GM19035 (cell line): ENCODE data around the gene OR2AE1.

ENCODE experiments used
- ATAC-seq: cut with Tn5 transposase; IDR thresholded peaks from one replicate; pipeline ENCODE4 v1.9.1; 2021; ENCODE audit not compliant: unreplicated experiment

The OR2AE1 gene

DNA sequence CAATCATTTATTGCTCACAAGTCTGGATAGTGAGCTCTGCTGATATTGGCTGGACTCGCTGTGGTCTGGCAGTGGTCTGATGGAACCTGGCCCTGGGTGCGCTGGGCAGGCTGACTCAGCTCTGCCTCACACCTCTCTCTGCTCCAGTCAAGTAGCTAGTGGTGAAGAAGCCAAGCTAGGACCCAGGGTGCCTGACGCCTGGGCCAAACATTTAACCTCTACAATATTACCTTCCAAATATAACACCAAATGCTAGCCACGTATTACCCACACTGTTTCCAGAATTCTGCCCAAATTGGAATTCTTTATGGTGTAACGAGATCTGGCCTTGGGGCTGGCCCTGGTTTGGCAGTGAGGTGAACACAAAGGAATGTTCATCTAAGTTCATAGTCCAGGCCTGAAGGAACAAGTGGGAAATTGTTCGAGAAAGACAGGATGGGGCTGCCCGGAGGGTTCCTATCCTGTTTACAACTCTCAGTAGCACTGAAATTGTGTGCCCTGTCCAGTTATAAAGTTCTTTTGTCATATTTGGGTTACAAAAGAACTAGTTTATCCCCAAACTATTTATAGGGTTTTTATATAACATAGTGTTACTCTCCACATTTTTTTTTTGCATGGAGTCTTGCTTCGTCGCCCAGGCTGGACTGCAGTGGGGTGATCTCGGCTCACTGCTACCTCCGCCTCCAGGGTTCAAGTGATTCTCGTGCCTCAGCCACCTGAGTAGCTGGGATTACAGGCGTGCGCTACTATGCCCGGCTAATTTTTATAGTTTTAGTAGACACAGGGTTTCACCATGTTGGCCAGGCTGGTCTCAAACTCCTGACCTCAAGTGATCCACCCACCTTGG, 16.3 kb downstream of the OR2AE1 start:
- ATAC-seq = no peak

DNA sequence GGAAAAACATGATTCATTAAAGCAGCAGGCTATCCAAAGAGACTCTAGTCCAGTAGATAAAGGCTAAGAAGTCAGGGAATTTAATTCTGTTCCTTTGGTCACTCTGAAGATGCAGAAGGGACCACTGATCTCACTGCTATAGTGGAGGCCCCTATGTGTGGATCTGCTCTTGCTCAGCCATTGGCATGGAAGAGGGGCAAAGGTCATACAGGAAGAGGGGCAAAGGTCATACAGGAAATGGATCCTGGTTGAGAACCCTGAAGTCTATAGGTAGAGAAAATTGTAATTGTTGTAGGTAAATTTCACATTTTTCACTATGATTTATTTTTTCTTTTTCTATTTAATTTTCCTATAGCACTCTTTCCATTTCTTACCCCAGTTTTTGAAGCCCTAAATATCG, 21.6 kb downstream of the OR2AE1 start:
- no peak for ATAC-seq

DNA sequence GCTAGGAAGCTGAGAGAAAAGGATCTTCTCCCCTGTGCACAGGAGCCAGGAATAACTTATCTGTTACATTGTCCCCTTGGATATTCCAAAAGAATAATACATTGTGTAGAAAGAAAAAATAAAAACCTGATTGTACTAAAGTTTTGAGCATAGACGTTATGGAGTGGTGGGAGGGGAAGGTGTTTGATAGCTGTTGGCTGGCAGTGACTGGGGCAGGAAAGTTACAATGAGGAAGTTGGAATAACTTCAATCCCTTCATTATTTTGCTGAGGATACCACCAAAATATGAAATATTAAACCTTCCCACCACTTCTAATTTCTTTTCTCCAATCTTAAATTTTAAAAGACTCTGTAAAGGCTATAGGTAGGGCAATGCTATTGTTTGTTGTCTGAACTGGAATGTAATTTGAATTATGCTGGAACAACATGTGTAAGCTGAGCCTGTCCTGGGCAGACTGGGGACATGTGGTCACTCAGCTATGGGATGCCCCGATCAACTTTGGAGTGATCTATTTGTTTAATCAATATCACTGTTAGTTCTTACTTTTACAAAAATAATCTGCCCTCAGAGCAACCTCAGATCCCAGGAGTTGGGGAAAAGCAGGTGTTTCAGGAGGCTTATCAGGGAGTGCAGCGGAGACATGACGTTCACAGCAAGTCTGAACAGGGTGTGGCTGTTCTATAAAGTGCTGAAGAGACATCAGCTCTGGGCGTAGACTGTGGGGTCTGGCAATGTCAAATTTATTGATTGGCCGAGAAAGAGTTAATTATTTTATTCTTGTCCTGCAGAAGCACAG, 28.2 kb downstream of the OR2AE1 start:
- ATAC-seq = no peak

DNA sequence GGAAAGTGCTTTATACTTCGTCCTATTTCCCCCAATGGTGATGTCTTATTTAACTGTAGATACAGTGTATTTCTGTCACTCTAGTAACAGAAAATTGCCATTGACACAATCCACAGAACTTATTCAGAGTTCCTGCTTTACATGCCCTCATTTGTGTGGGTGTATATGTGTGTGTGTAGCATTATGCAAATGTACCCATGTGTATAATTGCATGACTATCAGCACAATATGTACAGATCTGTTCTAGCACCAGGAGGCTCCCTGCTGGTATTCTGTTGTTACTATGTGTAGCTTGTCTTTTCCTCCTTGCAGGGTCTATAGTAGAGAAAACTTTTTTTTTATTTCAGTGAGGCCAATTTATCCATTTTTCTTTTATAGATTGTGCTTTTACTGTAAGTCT, 32.5 kb downstream of the OR2AE1 start:
- ATAC-seq = no peak

DNA sequence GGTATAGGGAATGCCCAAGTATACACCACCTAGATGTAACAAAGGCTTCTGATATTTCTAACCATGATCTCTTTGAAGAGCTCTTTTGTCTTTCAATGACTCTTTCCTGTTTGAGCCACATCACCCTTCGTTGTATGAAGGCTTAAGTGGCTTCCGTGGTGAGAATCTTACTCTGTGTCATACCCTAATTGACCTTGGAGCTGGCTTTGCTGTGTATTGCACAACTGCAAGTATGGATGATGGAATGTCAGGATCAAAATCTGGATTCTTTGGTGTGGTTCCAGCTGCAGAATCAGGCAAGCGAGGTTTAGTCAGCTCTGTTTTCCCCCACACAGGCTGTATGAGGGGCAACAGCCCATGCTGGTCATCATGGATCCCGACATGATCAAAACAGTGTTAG, 33.0 kb downstream of the OR2AE1 start:
- no peak for ATAC-seq

DNA sequence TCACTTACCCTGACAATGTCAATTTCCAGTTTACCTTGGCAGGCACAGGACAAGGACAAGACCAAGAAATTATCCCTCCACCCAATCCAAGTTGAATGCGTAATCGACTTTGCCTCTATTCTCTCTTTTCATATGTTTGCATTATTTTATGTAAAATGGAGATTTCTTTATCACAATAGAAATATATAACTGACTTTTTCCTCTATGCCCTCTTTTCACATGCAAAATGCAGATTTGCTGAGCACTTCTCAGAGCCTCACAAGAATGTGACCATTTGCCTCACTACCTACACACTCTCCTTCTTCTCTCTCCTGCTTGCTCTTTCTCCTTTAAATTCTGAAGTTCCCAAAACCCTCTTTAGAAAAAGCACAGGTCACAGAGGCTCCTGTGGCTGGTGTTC, 33.9 kb downstream of the OR2AE1 start:
- ATAC-seq = no peak

DNA sequence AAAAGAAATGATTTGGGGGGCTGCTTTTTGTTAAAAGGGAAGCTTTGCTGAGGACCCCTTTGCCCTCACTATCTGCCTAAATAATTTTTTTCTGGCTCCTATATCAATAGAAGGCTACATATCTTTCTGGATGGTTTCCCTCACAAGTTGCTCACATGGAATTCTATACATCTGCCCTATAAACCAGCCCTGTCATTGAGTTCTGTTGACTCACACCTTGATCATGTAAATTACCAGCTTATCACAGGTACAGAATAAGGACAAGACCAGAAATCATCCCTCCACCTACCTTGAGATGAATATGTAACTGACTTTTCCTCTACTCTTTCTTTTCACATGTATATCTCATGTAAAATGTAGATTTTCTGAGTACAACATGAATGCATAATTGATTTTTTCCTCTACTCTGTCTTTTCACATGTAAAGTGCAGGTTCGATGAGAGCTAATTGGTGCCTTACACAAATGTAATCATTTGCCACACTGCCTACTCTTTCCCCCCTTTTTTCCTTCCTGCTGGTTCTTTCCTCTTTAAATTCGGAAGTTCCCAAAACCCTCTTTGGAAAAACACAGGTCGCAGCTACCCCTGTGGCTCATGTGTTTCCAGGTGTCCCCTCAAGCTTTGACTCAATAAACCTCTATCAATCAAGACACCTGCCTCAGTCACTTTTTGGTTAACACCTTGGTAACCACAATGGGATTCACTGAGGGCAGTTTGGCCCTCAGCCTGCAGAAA, 36.5 kb downstream of the OR2AE1 start:
- no peak for ATAC-seq

DNA sequence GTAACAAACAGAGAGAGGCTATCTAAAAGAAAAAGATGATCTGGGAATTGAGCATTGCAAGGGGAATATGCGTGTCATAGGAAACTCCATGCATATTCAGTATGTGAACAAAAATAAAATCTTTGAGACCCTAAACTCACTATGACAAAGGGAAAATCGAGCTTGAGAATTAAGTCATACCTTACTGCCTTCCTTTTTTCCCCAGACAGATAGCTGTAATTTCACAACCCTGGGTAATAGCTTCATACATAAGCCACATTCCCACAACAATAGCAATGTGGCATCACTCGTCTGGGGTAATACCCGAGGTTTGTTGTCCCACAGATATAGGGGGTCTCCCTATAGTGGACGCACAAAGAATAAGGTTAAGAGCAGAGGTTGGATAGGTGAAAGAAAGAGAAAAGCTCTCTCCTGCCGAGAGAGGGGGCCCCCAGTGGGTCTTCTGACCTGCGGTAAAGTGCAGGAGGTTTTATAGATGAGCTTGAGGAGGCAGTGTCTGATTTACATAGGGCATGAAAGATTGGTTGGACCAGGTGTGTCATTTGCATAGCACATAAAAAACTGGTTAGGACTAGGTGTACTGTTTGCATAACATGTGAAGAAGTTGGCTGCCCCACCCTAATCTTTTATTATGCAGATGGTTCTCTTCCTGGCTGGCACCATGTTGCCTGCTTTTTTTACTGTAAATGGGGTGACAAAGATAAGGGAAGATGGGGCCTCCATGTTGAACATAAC, 37.4 kb downstream of the OR2AE1 start:
- no peak for ATAC-seq

DNA sequence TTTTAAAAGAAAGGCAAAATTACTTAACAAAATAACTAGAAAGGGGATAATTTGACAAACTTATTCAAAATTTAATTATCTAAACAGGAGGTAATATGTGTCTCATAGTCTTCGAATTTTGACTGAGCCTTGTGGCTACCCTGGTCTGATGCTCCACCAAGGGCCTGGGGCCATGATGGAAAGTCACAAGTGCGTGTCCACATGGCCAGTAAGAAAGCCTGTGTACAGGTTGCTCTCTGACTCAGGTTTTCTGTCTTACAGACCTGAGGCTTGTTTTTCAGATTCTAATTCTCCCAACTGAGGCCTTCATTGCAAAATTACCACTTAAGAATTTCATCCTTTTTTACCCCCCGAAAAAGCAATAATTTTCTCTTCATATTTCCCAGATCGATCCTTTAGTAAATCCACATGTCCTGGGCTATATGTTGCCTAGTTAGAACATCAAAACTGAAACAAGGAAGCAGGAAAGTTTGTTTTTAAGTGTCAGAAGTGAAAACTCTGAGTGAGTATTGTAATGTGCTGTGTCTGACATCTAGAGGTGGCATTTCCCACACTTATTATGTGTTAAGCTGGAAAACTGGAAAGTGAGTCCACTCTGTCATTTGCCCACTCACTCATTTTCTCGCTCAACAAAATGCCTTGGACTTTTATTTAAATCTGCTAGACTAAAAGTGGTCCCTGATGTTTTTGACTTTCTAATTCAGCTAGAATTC, 39.0 kb downstream of the OR2AE1 start:
- no peak for ATAC-seq

DNA sequence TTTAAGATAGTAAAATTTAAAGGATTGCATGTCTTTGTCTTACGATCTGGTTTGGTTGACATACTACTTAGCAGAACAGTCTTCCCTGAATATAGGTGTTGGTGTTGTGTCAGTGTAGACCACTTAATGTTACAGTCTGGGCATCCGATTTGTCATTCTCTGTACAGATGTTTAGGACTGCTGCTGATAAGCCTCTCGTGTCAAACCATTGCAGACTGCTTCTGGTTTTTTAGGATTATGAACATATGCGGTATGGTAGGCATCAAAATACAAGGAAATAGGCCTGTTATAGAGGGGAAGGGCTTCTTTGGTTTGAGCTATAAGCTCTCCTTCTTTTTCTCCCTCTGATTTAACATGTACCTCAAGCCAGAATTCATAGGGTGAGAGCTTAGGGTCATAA, 41.6 kb downstream of the OR2AE1 start:
- ATAC-seq = no peak

DNA sequence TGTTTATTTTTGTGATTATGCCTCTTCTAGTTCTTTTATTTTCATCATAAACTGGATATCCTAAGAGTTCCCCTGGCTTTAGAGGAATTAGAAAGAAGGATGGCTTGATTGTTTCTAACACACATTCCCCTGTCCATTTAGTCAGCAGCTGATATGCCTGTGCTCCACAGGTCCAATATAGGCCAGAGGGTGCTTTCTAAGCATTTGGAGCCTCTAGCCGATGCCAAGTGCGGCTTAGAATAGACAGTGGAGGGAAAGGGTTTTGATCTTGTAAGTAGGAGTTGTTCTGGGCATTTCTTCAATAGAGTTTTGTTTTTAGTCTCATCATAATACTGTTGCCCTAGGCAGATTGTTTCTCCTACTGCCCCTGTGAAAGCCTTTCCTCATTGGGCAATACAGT, 42.5 kb downstream of the OR2AE1 start:
- no peak for ATAC-seq

DNA sequence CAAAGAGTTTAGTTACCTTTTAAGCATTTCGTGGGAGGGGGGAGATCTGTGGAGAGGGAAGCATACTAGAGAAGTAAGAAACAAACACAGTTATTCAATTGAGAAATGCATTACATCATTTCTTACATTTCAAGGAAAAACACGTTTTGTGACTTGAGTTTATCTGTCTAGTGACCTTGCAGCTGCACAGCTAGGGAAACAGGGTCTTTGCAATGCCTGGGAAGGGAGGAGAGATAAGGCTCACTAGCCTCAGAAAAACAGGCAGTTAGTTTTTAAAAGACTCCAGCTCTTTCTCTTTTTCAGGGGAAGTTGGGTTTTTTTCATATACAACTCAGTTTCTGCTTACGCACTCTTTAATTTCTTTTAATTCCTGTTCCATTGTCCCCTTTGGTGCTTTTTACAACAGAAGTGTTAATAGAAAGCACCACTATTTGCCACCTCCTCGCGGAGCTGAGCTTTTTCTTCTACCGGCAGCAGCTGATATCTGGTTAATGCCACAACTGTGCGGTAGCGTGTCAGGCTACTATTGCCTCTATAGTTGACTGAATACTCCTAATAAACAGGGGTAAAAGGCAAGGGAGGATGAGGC, 43.5 kb downstream of the OR2AE1 start:
- no peak for ATAC-seq

DNA sequence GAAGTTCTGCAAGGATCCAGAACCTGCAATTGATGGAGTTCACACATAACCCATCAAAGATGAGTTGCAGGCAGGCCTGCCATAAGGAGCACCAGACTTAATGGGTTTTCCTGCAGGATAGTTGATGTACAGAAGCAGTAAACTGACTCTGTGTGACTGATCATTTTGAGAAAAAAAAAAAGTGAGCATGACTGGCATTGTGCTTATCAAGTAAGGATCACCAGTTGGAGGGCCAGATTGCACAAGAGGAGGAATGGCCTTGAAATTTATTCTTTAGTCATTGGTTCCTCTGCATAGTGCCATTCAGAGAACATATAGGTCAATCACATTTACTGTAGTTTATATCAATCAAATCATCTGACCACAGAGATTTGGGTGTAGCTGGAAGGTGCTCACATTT, 45.2 kb downstream of the OR2AE1 start:
- ATAC-seq = no peak

DNA sequence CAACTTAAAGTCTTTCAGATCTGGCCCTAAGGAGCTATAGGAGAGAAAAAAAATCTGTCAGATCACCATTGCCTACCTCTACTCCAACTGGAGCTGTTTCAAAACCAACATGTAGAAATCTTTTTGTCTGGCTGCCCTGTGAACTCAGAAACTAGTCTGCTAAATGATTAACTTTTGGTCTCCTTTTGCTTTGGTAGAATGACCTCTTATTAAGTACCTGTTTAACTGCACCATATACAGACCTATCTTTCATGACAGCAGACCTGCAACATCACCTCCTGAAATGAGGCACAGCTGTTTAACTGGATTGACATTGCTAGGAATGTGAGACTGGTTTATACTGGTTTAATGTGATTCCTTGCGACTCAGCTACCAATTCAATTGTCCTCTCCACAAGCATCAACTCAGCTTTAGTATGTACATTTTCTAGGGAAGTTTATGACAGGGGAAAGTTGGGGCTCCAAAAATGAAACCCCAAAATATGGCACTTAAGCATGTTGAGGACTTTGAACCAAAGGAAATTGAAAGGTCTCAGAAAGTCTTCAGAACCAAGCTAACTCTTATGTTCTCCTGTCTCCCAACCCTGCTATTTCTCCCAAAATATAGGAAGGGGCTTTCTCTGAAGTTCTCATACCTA, 47.2 kb downstream of the OR2AE1 start:
- ATAC-seq = no peak

DNA sequence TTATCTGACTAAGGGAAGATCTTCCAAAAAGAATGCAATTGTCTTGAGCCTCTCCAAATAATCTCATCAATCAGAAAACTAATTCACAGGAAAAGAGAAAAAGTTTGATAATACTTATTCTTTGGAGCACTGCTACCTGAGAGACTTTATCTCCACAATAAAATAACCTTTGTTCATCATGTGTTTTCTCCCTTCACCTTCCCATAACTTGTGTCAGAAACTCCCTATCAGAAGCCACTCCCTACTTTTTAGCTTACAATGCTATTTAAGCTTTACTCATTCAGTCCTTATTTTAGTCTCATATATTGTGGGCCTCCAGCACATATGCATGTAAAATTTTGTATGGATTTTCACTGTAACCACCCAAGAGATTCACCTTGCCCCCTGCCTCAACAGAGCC, 48.0 kb downstream of the OR2AE1 start:
- ATAC-seq = no peak

DNA sequence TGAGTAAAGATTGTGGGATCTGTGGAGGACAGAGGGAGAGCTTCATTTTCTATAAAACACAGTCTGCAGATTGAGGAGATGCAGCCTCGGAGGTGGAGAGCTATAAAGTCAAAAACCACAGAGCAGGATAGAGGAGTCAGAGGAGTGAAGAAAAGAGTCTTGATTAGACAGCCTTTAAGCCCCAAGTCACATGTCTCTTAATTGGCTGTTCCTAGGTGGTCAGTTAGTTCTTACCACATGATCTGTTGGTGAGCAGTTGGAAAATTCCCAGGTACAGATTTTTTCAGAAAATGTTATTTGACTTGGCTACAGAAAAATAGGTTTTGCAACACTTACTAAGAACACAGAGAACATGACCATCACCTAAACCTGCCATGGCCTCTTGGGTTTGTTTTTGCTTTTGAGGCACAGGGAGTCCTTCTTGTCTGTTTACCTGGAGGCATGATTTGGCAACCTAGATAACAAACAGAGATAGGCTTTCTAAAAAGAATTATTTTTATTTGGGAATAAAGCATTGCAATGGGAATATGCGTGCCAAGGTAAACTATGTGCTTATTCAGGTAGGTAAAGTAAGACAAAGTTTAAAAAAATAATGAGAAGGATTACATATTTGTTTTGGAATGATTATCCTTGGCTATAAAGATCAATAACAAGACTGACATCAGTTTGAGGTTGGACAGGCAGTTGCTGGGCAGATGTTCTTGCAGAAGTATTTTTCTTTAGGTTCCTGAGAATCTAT, 49.6 kb downstream of the OR2AE1 start:
- ATAC-seq = no peak
